IPS-20b (cell line): ENCODE data around the gene GRIN3B.
"Not testable (repeated sequence)": the region's sequence is repeated elsewhere in the genome, so short reads cannot be mapped to it uniquely, and the experiment has no call there.

Source experiments
- H3K27ac ChIP-seq: one replicate; pipeline ENCODE4 v1.5.1; 2013; ENCODE audit warnings: low read length
- H3K27me3 ChIP-seq: 2 replicates; pipeline ENCODE4 v1.6.1; 2013; ENCODE audit warnings: mild to moderate bottlenecking, low read length, inconsistent platforms; ENCODE audit not compliant: insufficient read depth
- H3K36me3 ChIP-seq: 2 replicates; pipeline ENCODE4 v1.6.1; 2013; ENCODE audit warnings: low read depth, mild to moderate bottlenecking, inconsistent platforms, low read length, moderate library complexity; ENCODE audit not compliant: insufficient read depth
- H3K4me1 ChIP-seq: 2 replicates; pipeline ENCODE4 v1.6.1; 2013; ENCODE audit warnings: mild to moderate bottlenecking, control low read depth, inconsistent platforms, low read length, moderate library complexity; ENCODE audit not compliant: insufficient read depth
- H3K4me3 ChIP-seq: 2 replicates; pipeline ENCODE4 v1.5.1; 2013; ENCODE audit warnings: mild to moderate bottlenecking, low read length, inconsistent platforms
- H3K9ac ChIP-seq: 2 replicates; pipeline ENCODE4 v1.6.1; 2013; ENCODE audit warnings: low read depth, mild to moderate bottlenecking, inconsistent platforms, low read length, moderate library complexity
- H3K9me3 ChIP-seq: 2 replicates; pipeline ENCODE4 v1.6.1; 2013; ENCODE audit warnings: mild to moderate bottlenecking, low read depth, low read length, inconsistent platforms; ENCODE audit not compliant: insufficient read depth

Gene GRIN3B

GRCh38 chr19:1019616-1019961 lies 19.4 kb downstream of the GRIN3B start:
- Histone ChIP-seq H3K4me1 (peaks cover 9% of the 10 kb centered on the region), H3K4me3 (peak overlapping the region; percentile 94), H3K9me3 (no peaks in the 10 kb centered on the region), H3K27me3 (no peaks in the 10 kb centered on the region), H3K9ac (peak overlapping the region; percentile 70; the same call in 1 of the 2 replicates), H3K27ac (peak overlapping the region; percentile 14), H3K36me3 (0 out of 2 replicates have a peak, but pooled peaks cover 7% of the 10 kb centered on the region)

GRCh38 chr19:1019980-1020867 lies 20.0 kb downstream of the GRIN3B start:
- Histone ChIP-seq H3K9ac (peak overlapping the region; percentile 70), H3K4me3 (peak overlapping the region; percentile 94), H3K36me3 (0 out of 2 replicates have a peak, but pooled peaks cover 7% of the 10 kb centered on the region), H3K27me3 (no peaks in the 10 kb centered on the region), H3K9me3 (no peaks in the 10 kb centered on the region), H3K4me1 (peaks cover 9% of the 10 kb centered on the region), H3K27ac (peak overlapping the region; percentile 14)

- Histone ChIP-seq H3K27ac (peak within 1 kb of the TSS; percentile 99), H3K4me1 (peaks cover 9% of the 10 kb centered on the region)
Observed at GRCh38 chr19:1020868-1021425, 20.7 kb downstream of the GRIN3B start, which contains the start of gene TMEM259. Gene TMEM259 (minus strand): TSS chr19:1021123. CDS start chr19:1020996, 127 bp downstream.

GRCh38 chr19:1023883-1024188 lies 23.6 kb downstream of the GRIN3B start:
- not testable (repeated sequence) for H3K27ac ChIP-seq, H3K9ac ChIP-seq, H3K4me1 ChIP-seq, H3K36me3 ChIP-seq, H3K27me3 ChIP-seq, H3K4me3 ChIP-seq, H3K9me3 ChIP-seq

More at GRCh38 chr19:1020868-1021425, 20.7 kb downstream of the GRIN3B start, which contains the start of gene TMEM259:
- peak within 1 kb of the TSS; percentile 94 for H3K4me3 ChIP-seq
- peak within 1 kb of the TSS; percentile 70 for H3K9ac ChIP-seq
- H3K36me3 ChIP-seq = 0 out of 2 replicates have a peak, but pooled peaks cover 7% of the 10 kb centered on the region
- H3K27me3 ChIP-seq = no peaks in the 10 kb centered on the region
- no peaks in the 10 kb centered on the region for H3K9me3 ChIP-seq

GRCh38 chr19:1025080-1025479 lies 24.9 kb downstream of the GRIN3B start:
- H3K4me1 ChIP-seq, H3K9me3 ChIP-seq, H3K27me3 ChIP-seq, H3K27ac ChIP-seq, H3K4me3 ChIP-seq, H3K9ac ChIP-seq: not testable (repeated sequence)
- peaks cover 13% of the 10 kb centered on the region for H3K36me3 ChIP-seq

- peak within 1 kb of the TSS; percentile 100 for H3K9ac ChIP-seq
- peak within 1 kb of the TSS; percentile 100 for H3K27ac ChIP-seq
- peak within 1 kb of the TSS; percentile 98 for H3K4me3 ChIP-seq
- H3K4me1 ChIP-seq = no peaks in the 10 kb centered on the region
- no peaks in the 10 kb centered on the region for H3K9me3 ChIP-seq
- no peaks in the 10 kb centered on the region for H3K27me3 ChIP-seq
- peaks cover 22% of the 10 kb centered on the region for H3K36me3 ChIP-seq
Observed at GRCh38 chr19:1025960-1026782, 26.0 kb downstream of the GRIN3B start, which contains the start of gene CNN2. Gene CNN2 (plus strand): TSS chr19:1026608. CDS start chr19:1026662, 54 bp downstream.

- Histone ChIP-seq H3K27ac (peak overlapping the region; percentile 100), H3K36me3 (peaks cover 30% of the 10 kb centered on the region), H3K4me1 (no peaks in the 10 kb centered on the region), H3K9ac (peak overlapping the region; percentile 100), H3K9me3 (no peaks in the 10 kb centered on the region), H3K4me3 (peak overlapping the region; percentile 98), H3K27me3 (no peaks in the 10 kb centered on the region)
Observed at GRCh38 chr19:1026783-1027649, 26.8 kb downstream of the GRIN3B start.

- no peaks in the 10 kb centered on the region for H3K27me3 ChIP-seq
- H3K9ac ChIP-seq = peak overlapping the region; percentile 100
- H3K9me3 ChIP-seq = no peaks in the 10 kb centered on the region
- H3K4me3 ChIP-seq = peak overlapping the region; percentile 98
- peaks cover 37% of the 10 kb centered on the region for H3K36me3 ChIP-seq
- peak overlapping the region; percentile 100 for H3K27ac ChIP-seq
- no peaks in the 10 kb centered on the region for H3K4me1 ChIP-seq
Observed at GRCh38 chr19:1027650-1028061, 27.4 kb downstream of the GRIN3B start.

GRCh38 chr19:1028062-1028926 lies 28.1 kb downstream of the GRIN3B start:
- Histone ChIP-seq H3K4me1 (no peaks in the 10 kb centered on the region), H3K4me3 (peak overlapping the region; percentile 98), H3K27me3 (no peaks in the 10 kb centered on the region), H3K9ac (peak overlapping the region; percentile 100), H3K9me3 (no peaks in the 10 kb centered on the region), H3K27ac (no peak overlapping the region), H3K36me3 (peaks cover 43% of the 10 kb centered on the region)

- H3K27me3 ChIP-seq = no peaks in the 10 kb centered on the region
- H3K36me3 ChIP-seq = peaks cover 67% of the 10 kb centered on the region
- no peaks in the 10 kb centered on the region for H3K9me3 ChIP-seq
- H3K4me3 ChIP-seq = no peak overlapping the region
- no peak overlapping the region for H3K27ac ChIP-seq
- no peak overlapping the region for H3K9ac ChIP-seq
- H3K4me1 ChIP-seq = no peaks in the 10 kb centered on the region
Observed at GRCh38 chr19:1032264-1032867, 32.1 kb downstream of the GRIN3B start.
